ES-I3 (cell line): ENCODE measurements around the gene IL19.

Experiments
- H3K36me3 ChIP-seq: 2 replicates; pipeline ENCODE4 v1.6.1; 2013; ENCODE audit warnings: mild to moderate bottlenecking, low read length, control low read depth, moderate library complexity; ENCODE audit not compliant: insufficient read depth
- H3K4me1 ChIP-seq: 2 replicates; pipeline ENCODE4 v1.6.1; 2013; ENCODE audit warnings: mild to moderate bottlenecking, control low read depth, low read length; ENCODE audit not compliant: insufficient read depth
- H3K9ac ChIP-seq: 2 replicates; pipeline ENCODE4 v1.6.1; 2013; ENCODE audit warnings: low read depth, mild to moderate bottlenecking, low read length, moderate library complexity
- H3K9me3 ChIP-seq: 2 replicates; pipeline ENCODE4 v1.6.1; 2013; ENCODE audit warnings: mild to moderate bottlenecking, low read length, moderate library complexity; ENCODE audit not compliant: control insufficient read depth, insufficient read depth

Gene IL19

DNA sequence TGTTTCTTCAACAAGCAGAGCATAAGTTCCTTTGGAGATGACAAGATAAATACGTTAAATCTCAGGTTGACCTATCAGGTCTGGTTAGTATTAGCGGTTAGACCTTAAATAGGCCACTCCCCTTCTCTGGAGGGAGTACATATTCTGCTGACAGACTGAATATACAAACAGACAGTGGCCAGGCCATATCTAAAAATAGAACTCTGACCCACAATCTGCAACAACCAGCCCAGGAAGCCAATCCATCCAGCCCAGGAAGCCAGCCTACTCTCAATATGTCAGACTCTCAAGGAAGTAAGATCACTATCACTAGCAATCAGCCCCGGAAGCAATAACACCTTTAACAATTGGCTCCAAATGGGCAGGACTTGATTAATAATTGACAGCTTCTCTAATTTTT is 101.6 kb downstream of the IL19 start:
- H3K4me1 ChIP-seq = no peaks in the 10 kb centered on the region
- H3K9me3 ChIP-seq = no peaks in the 10 kb centered on the region
- no peaks in the 10 kb centered on the region for H3K36me3 ChIP-seq

DNA sequence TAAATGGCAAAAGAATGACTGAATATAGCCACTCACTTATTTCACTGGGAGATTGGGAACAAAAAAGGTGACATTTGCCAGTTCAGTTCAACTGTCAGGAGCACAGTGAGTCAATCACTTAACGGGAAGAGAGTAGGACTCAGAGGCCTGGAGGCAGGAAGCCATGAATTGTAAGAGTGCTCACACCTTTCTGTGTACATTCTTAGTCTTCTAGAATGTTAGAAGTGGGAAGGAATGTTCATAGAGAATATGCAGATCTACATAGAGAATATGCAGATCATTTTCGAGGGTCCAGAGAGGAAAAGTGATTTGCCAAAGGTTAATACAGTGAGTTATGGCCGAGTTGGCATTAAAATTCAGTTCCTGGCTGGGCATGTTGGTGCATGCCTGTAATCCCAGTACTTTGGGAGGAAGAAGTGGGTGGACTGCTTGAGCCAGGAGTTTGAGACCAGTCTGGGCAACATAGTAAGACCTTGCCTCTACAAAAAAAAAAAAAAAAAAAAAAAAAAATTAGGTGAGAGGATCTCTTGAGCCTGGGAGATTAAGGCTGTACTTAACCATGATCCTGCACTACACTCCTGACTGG is 103.1 kb downstream of the IL19 start:
- H3K9ac ChIP-seq = no peak overlapping the region
- no peaks in the 10 kb centered on the region for H3K4me1 ChIP-seq
- 0 out of 2 replicates have a peak, but pooled peaks cover 4% of the 10 kb centered on the region for H3K9me3 ChIP-seq
- no peaks in the 10 kb centered on the region for H3K36me3 ChIP-seq

More for the DNA sequence above, 101.6 kb downstream of the IL19 start:
- H3K9ac ChIP-seq = no peak overlapping the region

DNA sequence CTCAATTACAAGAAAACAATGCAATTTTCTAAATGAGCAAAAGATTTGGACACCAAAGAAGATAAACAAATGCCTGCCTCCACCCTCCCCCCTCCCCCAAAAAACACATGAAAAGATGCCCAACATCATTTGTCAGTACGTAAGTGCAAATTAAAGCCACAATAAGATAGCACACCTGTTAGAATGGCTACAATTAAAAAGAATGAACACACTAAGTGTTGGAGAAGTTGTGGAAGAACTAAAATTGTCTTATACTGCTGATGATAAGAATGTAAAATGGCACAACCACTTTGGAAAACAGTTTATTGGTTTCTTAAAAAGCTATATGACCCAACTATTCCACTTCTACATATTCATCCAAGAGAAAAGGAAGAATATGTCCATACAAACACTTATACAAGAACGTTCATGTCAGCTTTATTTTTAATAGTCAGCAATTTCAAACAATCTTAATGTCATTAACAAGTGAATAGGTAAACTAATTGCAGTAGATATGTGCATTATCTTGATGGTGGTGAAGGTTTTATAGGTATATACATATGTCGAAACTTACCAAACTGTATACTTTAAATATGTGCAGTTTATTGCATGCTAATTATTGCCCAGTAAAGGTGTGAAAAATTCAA is 105.3 kb downstream of the IL19 start:
- H3K9ac ChIP-seq = no peak overlapping the region
- 0 out of 2 replicates have a peak, but pooled peaks cover 4% of the 10 kb centered on the region for H3K9me3 ChIP-seq
- H3K4me1 ChIP-seq = no peaks in the 10 kb centered on the region

DNA sequence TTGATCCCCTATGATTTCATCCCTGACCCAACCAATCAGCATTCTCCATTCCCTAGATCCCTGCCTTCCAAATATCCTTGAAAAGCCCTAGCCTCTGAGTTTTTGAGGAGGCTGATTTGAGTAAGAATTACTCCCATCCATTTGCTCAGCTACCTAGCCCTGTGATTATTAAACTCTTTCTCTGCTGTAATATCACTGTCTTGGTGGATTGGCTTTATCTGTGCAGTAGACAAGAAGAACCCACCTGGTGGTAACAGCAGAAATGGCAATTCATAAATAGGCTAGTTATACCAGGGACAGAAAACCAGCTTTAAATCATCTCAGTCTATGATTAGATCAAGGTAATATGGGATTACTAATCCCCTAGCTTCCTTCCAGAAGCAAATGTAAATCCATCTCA is 107.9 kb downstream of the IL19 start:
- H3K36me3 ChIP-seq = no peaks in the 10 kb centered on the region
- no peak overlapping the region for H3K9ac ChIP-seq
- H3K4me1 ChIP-seq = no peaks in the 10 kb centered on the region
- peaks cover 8% of the 10 kb centered on the region; the same call in 1 of the 2 replicates for H3K9me3 ChIP-seq

More for the DNA sequence above, 105.3 kb downstream of the IL19 start:
- no peaks in the 10 kb centered on the region for H3K36me3 ChIP-seq

DNA sequence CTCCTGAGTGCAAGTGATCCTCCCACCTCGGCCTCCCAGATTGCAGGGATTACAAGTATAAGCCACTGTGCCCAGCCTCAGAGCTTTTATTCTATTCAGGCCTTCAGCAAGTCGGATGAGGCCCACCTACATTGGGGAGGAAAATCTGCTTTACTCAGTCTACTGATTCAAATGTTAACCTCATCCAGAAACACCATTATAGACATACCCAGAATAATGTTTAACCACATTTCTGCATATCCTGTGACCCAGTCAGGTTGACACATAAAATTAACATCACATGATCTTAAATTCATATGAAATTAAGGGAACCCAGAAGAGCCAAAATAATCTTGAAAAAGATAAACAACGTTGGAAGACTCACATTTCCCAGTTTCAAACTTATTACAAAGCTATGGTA is 109.7 kb downstream of the IL19 start:
- Histone ChIP-seq H3K9me3 (peaks cover 8% of the 10 kb centered on the region; the same call in 1 of the 2 replicates), H3K36me3 (no peaks in the 10 kb centered on the region), H3K9ac (no peak overlapping the region), H3K4me1 (no peaks in the 10 kb centered on the region)

DNA sequence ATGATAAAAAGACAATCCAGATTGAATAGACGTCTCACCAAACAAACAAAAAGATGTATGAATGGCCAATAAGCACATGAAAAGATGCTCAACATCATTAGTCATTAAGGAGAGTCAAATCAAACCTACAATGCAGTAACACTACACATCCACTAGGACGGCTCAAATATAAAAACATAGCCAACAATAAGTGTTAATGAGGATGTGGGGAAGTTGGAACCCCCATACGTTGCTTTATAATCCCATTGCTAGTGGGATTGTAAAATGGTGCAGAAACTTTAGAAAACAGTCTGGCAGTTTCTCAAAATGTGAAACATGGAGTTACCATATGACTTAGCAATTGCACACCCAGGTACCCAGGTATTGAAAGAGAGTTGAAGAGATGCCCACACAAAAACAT is 112.0 kb downstream of the IL19 start:
- H3K4me1 ChIP-seq = no peaks in the 10 kb centered on the region
- H3K9me3 ChIP-seq = peaks cover 8% of the 10 kb centered on the region; the same call in 1 of the 2 replicates
- H3K36me3 ChIP-seq = no peaks in the 10 kb centered on the region
- no peak overlapping the region for H3K9ac ChIP-seq

DNA sequence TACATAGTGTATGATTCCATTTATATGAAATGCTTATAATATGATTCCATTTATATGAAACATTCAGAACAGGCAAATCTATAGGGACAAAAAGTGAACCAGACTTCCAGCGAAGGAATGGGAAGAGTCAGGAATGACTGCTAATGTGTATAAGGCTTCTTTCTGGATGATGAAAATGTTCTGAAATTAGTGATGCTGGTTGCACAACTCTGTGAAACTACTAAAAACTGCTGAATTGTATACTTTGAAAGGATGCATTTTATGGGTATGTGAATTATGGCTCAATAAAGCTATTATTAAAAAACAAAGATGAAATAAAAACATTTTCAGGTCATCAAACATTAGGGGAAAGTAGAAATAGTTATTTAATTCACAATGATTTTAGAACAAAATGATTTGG is 112.6 kb downstream of the IL19 start:
- peaks cover 8% of the 10 kb centered on the region; the same call in 1 of the 2 replicates for H3K9me3 ChIP-seq
- no peaks in the 10 kb centered on the region for H3K36me3 ChIP-seq
- no peaks in the 10 kb centered on the region for H3K4me1 ChIP-seq
- H3K9ac ChIP-seq = no peak overlapping the region

DNA sequence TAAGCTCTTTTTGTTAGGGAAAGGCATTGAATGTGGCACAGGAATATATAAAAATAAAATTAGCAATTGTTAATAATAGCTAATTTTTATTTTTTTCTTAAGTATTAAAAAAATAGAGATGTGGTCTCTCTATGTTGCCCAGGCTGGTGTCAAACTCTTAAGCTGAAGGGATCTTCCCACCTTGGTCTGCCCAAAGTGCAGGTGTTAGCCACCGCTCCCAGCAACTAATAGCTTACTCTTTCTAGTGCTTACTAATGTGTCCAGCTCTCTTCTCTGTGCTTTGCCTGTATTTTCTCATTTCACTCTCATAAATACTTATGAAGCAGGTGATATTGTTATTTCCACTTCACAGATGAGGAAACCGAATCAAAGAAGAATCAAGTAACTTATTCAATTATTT is 113.3 kb downstream of the IL19 start:
- no peaks in the 10 kb centered on the region for H3K4me1 ChIP-seq
- H3K36me3 ChIP-seq = no peaks in the 10 kb centered on the region

DNA sequence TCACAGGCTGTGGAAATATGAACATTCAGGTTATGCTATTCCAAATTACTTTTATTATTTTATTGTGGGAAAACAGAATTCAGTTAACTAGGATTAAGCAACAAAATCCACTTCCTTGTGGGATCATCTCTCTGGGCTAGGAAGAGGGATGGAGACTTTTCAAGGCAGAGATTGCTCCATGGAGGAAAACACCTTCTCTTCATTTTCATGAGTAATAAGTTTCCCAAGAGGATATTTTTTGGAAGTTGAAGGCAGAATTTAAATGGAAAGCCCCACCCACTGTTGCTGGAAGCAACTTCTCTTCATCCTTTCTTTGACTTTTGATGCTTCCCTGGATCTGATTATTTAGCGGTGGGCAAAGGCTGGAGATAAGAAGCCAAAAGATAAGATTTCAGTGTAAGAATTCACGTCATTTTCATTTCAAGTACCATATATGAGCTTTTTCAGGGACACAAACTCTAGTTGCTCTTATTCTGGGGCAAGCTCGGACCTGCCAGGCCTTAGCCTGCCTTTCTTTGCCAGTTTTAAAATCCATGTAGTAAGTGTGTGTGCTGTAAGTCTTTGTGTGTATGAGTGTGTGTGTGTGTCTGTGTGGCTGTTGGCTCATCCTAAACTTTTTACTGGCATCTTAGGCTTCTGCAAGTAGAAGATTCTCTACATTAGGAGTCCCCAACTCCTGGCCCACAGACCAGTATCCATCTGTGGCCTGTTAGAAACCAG is 114.9 kb downstream of the IL19 start:
- Histone ChIP-seq H3K4me1 (peaks cover 8% of the 10 kb centered on the region; the same call in 1 of the 2 replicates), H3K9ac (no peak overlapping the region), H3K36me3 (no peaks in the 10 kb centered on the region)

More for the DNA sequence above, 113.3 kb downstream of the IL19 start:
- Histone ChIP-seq H3K9ac (no peak overlapping the region), H3K9me3 (peaks cover 3% of the 10 kb centered on the region; the same call in 1 of the 2 replicates)

DNA sequence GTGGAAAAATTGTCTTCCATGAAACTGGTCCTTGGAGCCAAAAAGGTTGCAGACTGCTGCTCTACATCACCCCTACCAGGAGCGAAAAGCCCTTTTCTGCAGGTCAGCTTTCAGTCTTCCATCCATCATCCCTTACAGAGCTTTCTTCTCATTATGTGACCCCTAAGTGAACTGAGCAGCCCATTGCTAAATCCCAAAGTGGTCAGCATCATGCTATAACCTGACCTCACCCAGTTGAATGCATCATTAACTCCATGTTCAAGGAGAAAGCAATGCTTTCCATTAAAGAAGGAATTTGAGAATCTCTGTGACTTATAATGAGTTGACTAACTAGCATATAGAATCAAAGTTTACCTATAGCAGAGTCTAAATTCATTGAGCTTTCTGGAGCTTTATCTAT is 116.3 kb downstream of the IL19 start:
- Histone ChIP-seq H3K36me3 (no peaks in the 10 kb centered on the region), H3K9ac (no peak overlapping the region), H3K9me3 (0 out of 2 replicates have a peak, but pooled peaks cover under 1% of the 10 kb centered on the region), H3K4me1 (peaks cover 11% of the 10 kb centered on the region; the same call in 1 of the 2 replicates)

More for the DNA sequence above, 114.9 kb downstream of the IL19 start:
- peaks cover 3% of the 10 kb centered on the region; the same call in 1 of the 2 replicates for H3K9me3 ChIP-seq

DNA sequence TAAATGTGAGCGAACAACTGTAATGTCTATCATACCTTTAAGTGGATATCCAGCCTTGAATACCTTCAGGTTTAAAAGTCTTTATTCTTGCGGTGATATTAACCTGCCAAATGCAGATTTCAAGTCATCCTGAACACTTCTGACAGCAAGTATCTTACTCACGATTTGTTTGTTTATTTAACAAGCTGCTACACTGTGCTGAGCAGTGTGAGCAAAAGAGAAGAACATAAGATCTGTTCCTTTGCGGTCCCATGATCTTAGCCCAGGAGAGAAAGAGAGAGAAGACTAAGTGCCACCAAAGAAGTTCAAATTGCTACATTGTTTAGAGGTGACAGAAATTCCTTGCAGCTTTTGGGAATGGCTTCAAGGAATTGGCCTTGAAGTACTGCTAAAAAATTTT is 117.1 kb downstream of the IL19 start:
- Histone ChIP-seq H3K36me3 (no peaks in the 10 kb centered on the region), H3K4me1 (peaks cover 11% of the 10 kb centered on the region; the same call in 1 of the 2 replicates), H3K9me3 (no peaks in the 10 kb centered on the region), H3K9ac (no peak overlapping the region)

DNA sequence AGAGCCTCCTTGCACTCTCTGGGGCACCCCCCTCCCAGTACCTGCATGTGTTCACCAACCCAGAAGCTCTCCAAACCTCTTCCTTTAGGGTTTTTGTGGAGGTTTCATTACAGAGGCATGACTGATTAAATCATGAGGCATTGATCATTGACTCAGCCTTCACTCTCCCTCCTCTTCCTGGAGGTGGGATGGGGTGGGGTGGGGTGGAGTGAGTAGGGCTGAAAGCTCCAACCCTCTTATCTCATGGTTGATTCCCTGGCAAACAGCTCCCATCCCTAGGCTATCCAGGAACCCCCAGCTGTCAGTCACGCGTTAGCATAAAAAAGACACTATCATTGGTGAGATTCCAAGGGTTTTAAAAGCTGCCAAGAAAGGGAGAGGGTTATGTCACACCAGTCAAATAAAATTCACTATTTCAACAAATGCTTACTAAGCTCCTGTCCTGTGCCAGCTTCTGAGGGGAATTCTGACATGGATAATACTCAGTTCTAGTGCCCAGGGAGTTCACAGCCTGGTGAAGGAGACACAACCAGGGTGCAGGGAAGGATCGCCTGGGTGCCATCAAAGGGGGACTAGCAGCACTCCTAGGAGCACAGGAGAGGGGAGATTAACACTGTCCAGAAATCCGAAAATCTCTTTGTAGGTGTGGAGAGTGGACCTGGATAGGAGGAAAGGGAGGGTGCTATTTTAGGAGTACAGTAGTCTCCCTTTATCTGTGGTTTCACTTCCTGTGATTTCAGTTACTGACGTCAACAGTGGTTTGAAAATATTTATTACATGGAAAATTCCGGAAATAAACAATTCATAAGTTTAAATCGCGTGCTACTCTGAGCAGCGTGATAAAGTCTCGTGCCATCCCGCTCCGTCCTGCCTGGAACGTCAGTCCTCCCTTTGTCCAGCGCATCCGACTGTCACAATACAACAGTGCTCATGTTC is 119.8 kb downstream of the IL19 start:
- H3K9me3 ChIP-seq = no peaks in the 10 kb centered on the region
- no peak overlapping the region for H3K9ac ChIP-seq
- no peaks in the 10 kb centered on the region for H3K36me3 ChIP-seq
- H3K4me1 ChIP-seq = peaks cover 12% of the 10 kb centered on the region; the same call in 1 of the 2 replicates

DNA sequence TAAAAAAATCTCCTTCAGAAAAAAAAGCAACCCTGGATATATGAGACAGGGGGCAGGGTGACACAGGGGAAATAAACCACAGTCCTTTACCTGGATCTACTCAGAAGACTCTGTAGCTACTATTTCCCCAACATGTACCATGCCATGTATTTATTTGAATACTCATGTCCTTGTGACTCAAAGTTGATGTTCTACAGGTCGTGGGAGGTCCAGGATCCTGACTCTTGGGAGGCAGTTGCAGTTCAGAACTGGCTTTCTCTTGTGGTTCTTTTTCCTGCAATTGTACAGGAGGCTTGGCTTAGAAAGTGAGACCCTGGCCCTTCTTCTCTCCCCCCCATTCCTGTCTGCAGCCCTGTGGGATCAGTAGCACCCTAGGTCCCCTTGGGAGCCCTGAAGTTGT is 120.8 kb downstream of the IL19 start:
- no peaks in the 10 kb centered on the region for H3K36me3 ChIP-seq
- H3K4me1 ChIP-seq = peaks cover 17% of the 10 kb centered on the region; the same call in 1 of the 2 replicates
- H3K9ac ChIP-seq = no peak overlapping the region
- no peaks in the 10 kb centered on the region for H3K9me3 ChIP-seq
